OCI-LY7 (cell line): ENCODE data around the gene SLC5A5.

Experiments used
- CTCF ChIP-seq: fragments of 200-600 bp; sonication (generic); conservative IDR thresholded peaks from 2 replicates; pipeline ENCODE4 v1.5.1; 2014; ENCODE audit warnings: mild to moderate bottlenecking, antibody characterized with exemption, low read length, moderate library complexity, mixed read lengths
- EZH2phosphoT487 ChIP-seq: fragments of 200-600 bp; sonication (generic); IDR thresholded peaks from 2 replicates; pipeline ENCODE4 v1.6.1; 2018; ENCODE audit warnings: low read depth, borderline replicate concordance, mild to moderate bottlenecking, mixed run types, antibody characterized with exemption, low read length, moderate library complexity, mixed read lengths

DNA sequence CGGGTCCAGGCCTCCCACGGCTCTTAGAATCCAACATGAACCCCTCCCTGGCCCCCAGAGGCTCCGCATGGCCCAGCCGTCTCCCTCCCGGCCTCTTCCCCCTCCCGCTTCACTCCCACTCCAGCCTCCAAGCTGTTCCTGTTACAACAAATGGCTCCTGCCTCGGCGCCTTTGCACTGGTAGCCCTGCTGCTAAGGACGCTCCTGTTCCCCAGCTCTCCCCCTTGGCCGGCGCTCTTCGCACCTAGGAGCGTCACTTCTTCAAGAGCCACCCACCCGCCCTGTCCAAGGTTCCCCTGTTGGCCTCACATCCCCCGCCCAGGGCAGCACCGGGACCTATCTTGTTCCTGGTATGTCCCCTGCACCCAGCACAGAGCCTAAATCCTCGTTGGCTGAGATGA, 70.4 kb downstream of the SLC5A5 start:
- TF ChIP-seq CTCF (no peak), EZH2phosphoT487 (no peak)
